Activated B cell treated with CpG ODN at 0.5 μM for 24 hours (primary cell): ENCODE data around the gene SHISA7. TPM values are rescaled to one million over a fixed set of nuclear protein-coding genes. Genes with fewer than 3 reads are reported as not detected.

Experiments used
- ATAC-seq: fragments of 200-7000 bp; cut with Tn5 transposase; one replicate; pipeline ENCODE4 v1.10.0; 2021; ENCODE audit warnings: low read depth, mild to moderate bottlenecking, moderate library complexity
- CTCF ChIA-PET: fragments of 350-600 bp; sonication (Branson Sonifier 250); formaldehyde crosslinking; loops from one replicate; lab custom pipeline; 2021; ENCODE audit warnings: antibody characterized with exemption; lab: Charles Lee
- POLR2A ChIA-PET: fragments of 350-600 bp; sonication (Branson Sonifier 250); formaldehyde crosslinking; loops from one replicate; lab custom pipeline; 2021; ENCODE audit warnings: antibody characterized with exemption; lab: Charles Lee
- DNase-seq: peaks from one replicate; pipeline ENCODE4 v3.0.0; 2022
- H3K27ac Mint-ChIP-seq: one replicate; pipeline ENCODE4 v1.8.0; 2020; ENCODE audit warnings: mixed read lengths
- H3K27me3 Mint-ChIP-seq: one replicate; pipeline ENCODE4 v1.8.0; 2021; ENCODE audit warnings: mixed read lengths
- H3K36me3 Mint-ChIP-seq: one replicate; pipeline ENCODE4 v1.8.0; 2021; ENCODE audit warnings: low read depth, mixed read lengths
- H3K4me1 Mint-ChIP-seq: one replicate; pipeline ENCODE4 v1.8.0; 2021; ENCODE audit warnings: mixed read lengths
- H3K4me3 Mint-ChIP-seq: one replicate; pipeline ENCODE4 v1.8.0; 2020; ENCODE audit warnings: mild to moderate bottlenecking, mixed read lengths
- H3K9me3 Mint-ChIP-seq: one replicate; pipeline ENCODE4 v1.8.0; 2020; ENCODE audit warnings: mixed read lengths
- CTCF ChIP-seq: fragments of 200-600 bp; IDR thresholded peaks from one replicate; pipeline ENCODE4 v1.8.0; 2022; ENCODE audit warnings: antibody characterized with exemption, mild to moderate bottlenecking
- intact Hi-C: fragments of 100-400 bp; cut with micrococcal nuclease; formaldehyde crosslinking; loops from one replicate; pipeline ENCODE4 v1.15.1; 2024
- total RNA-seq: library from RNA; stranded (reverse); gene quantifications from 2 replicates; pipeline ENCODE4 v1.2.3, GENCODE V29; 2022

Gene SHISA7
- total RNA-seq, 1 donor from 2014 or later: not detected

GRCh38 chr19:55379174-55379573 lies 63.9 kb downstream of the SHISA7 start:
- Mint-ChIP-seq H3K36me3 (no peaks in the 10 kb centered on the region), H3K4me3 (no peak overlapping the region), H3K27me3 (peaks cover 12% of the 10 kb centered on the region), H3K9me3 (no peaks in the 10 kb centered on the region), H3K4me1 (peaks cover 10% of the 10 kb centered on the region), H3K27ac (no peak overlapping the region)
- ChIA-PET CTCF (no interaction called here), POLR2A (no interaction called here)
- no peak for TF ChIP-seq CTCF
- intact Hi-C loops: no loop called here
- DNase-seq (no peak), ATAC-seq (no peak)

Other genes starting within 250 kb of the SHISA7 start
- not detected in 2 replicates for gene PTPRH, start 233.8 kb downstream of the SHISA7 start, total RNA-seq
- gene TMEM86B, start 214.5 kb downstream of the SHISA7 start, total RNA-seq: 12.6 and 14.8 TPM in 2 replicates
- gene PPP6R1, start 184.3 kb downstream of the SHISA7 start, total RNA-seq: 203 and 220 TPM in 2 replicates
- 32.2 and 32.9 TPM in 2 replicates for gene HSPBP1, start 163.2 kb downstream of the SHISA7 start, total RNA-seq
- 1.3 and 2.7 TPM in 2 replicates for gene BRSK1, start 159.3 kb downstream of the SHISA7 start, total RNA-seq
- not detected in 2 replicates for gene TMEM150B, start 118.0 kb downstream of the SHISA7 start, total RNA-seq
- 7.2 and 8.1 TPM in 2 replicates for gene KMT5C, start 103.4 kb downstream of the SHISA7 start, total RNA-seq
- gene COX6B2, start 88.6 kb downstream of the SHISA7 start, total RNA-seq: not detected in 2 replicates
- gene GARIN5B, start 80.0 kb downstream of the SHISA7 start, total RNA-seq: not detected in 2 replicates
- gene IL11, start 72.8 kb downstream of the SHISA7 start, total RNA-seq: not detected in 2 replicates
- gene TMEM190, start 66.5 kb downstream of the SHISA7 start, total RNA-seq: not detected in 2 replicates
- gene TMEM238, start 59.0 kb downstream of the SHISA7 start, total RNA-seq: 3.8 and 4.9 TPM in 2 replicates
- 3,790 and 4,042 TPM in 2 replicates for gene RPL28, start 57.4 kb downstream of the SHISA7 start, total RNA-seq
- 29.6 and 34.6 TPM in 2 replicates for gene UBE2S, start 35.5 kb downstream of the SHISA7 start, total RNA-seq
- 28.7 and 29.0 TPM in 2 replicates for gene ISOC2, start 18.3 kb upstream of the SHISA7 start, total RNA-seq
- gene C19orf85, start 21.5 kb upstream of the SHISA7 start, total RNA-seq: not detected in 2 replicates
- 10.4 and 12.7 TPM in 2 replicates for gene ZNF628, start 33.3 kb upstream of the SHISA7 start, total RNA-seq
- gene NAT14, start 41.9 kb upstream of the SHISA7 start, total RNA-seq: 10.9 and 13.8 TPM in 2 replicates
- 0.17 and 0.20 TPM in 2 replicates for gene SSC5D, start 45.1 kb upstream of the SHISA7 start, total RNA-seq
- not detected in 2 replicates for gene SBK2, start 93.8 kb upstream of the SHISA7 start, total RNA-seq
- not detected in 2 replicates for gene SBK3, start 102.2 kb upstream of the SHISA7 start, total RNA-seq
- gene ZNF579, start 137.5 kb upstream of the SHISA7 start, total RNA-seq: 10.3 and 10.9 TPM in 2 replicates
- 17.5 and 21.2 TPM in 2 replicates for gene FIZ1, start 156.2 kb upstream of the SHISA7 start, total RNA-seq
- 12.6 and 16.1 TPM in 2 replicates for gene ZNF524, start 157.0 kb upstream of the SHISA7 start, total RNA-seq
- gene ZNF865, start 162.3 kb upstream of the SHISA7 start, total RNA-seq: 17.2 and 18.9 TPM in 2 replicates
- 8.7 and 8.9 TPM in 2 replicates for gene ZNF784, start 181.3 kb upstream of the SHISA7 start, total RNA-seq
- gene ZNF580, start 197.7 kb upstream of the SHISA7 start, total RNA-seq: 55.0 and 81.2 TPM in 2 replicates
- 42.7 and 46.5 TPM in 2 replicates for gene ZNF581, start 200.3 kb upstream of the SHISA7 start, total RNA-seq
- gene CCDC106, start 204.9 kb upstream of the SHISA7 start, total RNA-seq: 14.0 and 14.4 TPM in 2 replicates
- gene U2AF2, start 211.7 kb upstream of the SHISA7 start, total RNA-seq: 256 and 273 TPM in 2 replicates
- gene EPN1, start 231.9 kb upstream of the SHISA7 start, total RNA-seq: 56.6 and 65.2 TPM in 2 replicates